ENCODE data around the gene TMEM95. TPM values are rescaled to one million over a fixed set of nuclear protein-coding genes. Genes with fewer than 3 reads are reported as not detected.

Gene TMEM95
- total and polyA plus RNA-seq, 5 donors from 2014 or later, result not detected

DNA sequence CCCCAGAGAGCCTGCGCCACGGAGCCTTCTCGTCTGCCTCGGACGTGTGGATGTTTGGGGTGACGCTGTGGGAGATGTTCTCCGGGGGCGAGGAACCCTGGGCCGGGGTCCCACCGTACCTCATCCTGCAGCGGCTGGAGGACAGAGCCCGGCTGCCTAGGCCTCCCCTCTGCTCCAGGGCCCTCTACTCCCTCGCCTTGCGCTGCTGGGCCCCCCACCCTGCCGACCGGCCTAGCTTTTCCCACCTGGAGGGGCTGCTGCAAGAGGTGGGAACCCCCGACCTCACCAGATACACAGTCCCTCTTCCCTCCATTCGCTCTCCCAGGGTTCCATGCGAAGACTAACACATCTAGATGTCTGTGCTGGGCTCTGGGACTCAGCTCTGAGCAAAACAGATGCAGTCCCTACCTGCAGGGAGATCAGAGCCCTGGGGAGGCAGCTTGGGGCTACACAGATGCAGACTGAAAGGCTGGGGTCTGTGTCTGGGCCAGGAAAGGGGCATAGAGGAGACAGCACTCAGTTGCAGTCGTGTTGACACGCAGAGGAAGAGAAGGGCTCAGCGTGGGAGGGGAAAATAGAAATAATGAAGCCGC lies 29.6 kb downstream of the TMEM95 start:
- Histone ChIP-seq H3K4me1 (ENCODE audit: control insufficient read depth, insufficient read depth, low read length, poor library complexity, severe bottlenecking) (peaks cover 20% of the 10 kb centered on the region), H3K9me3 (ENCODE audit: control insufficient read depth in 2 of 2, low read length in 2 of 2) (no peaks in the 10 kb centered on the region), H3K36me3 (ENCODE audit: control insufficient read depth, insufficient read depth, low read length) (peaks cover 16% of the 10 kb centered on the region), H3K27ac (ENCODE audit: insufficient read depth, low read length, poor library complexity, severe bottlenecking) (peak overlapping the region; percentile 85), H3K27me3 (ENCODE audit: control insufficient read depth, insufficient read depth, low read length) (peaks cover 14% of the 10 kb centered on the region), H3K4me3 (ENCODE audit: low read depth, low read length) (peak overlapping the region; percentile 37)
- DNase-seq (no peak), ATAC-seq (ENCODE audit: low read depth in 2 of 2) (no peak)
- H3K4me3 Mint-ChIP-seq, result peak overlapping the region; percentile 78 to 88 (median 84)
- H3K9me3 Mint-ChIP-seq, result peaks cover 0 to 1% (median 0%) of the 10 kb centered on the region in 7 donors
- peaks cover 18% of the 10 kb centered on the region for H3K27me3 Mint-ChIP-seq
- H3K4me1 Mint-ChIP-seq, result peaks cover 2 to 39% (median 9%) of the 10 kb centered on the region in 4 donors
- peaks cover 4% of the 10 kb centered on the region for H3K36me3 Mint-ChIP-seq
- peak overlapping the region; percentile 81 to 91 (median 88) for H3K27ac Mint-ChIP-seq

- Mint-ChIP-seq H3K27ac (no peak overlapping the region), H3K36me3 (peaks cover 17% of the 10 kb centered on the region)
- H3K9me3 ChIP-seq (ENCODE audit: control insufficient read depth in 2 of 2, low read length in 2 of 2), result no peaks in the 10 kb centered on the region
Observed at GRCh38 chr17:7388856-7389255, 33.9 kb downstream of the TMEM95 start.

GRCh38 chr17:7389924-7390910 lies 35.3 kb downstream of the TMEM95 start:
- H3K36me3 ChIP-seq (ENCODE audit: control insufficient read depth, insufficient read depth, low read length), result peaks cover 44% of the 10 kb centered on the region
- H3K9me3 Mint-ChIP-seq, result no peaks in the 10 kb centered on the region
- no peak overlapping the region for H3K4me3 ChIP-seq (ENCODE audit: low read depth, low read length)
- H3K27ac Mint-ChIP-seq, result no peak overlapping the region
- DNase-seq (no peak), ATAC-seq (ENCODE audit: low read depth in 2 of 2) (no peak)
- H3K27me3 Mint-ChIP-seq, result peaks cover 5% of the 10 kb centered on the region
- peaks cover 45% of the 10 kb centered on the region for H3K4me1 ChIP-seq (ENCODE audit: control insufficient read depth, insufficient read depth, low read length, poor library complexity, severe bottlenecking)
- H3K9me3 ChIP-seq (ENCODE audit: control insufficient read depth in 2 of 2, low read length in 2 of 2), result no peaks in the 10 kb centered on the region
- H3K4me1 Mint-ChIP-seq, result peaks cover 3 to 49% (median 19%) of the 10 kb centered on the region in 4 donors
- no peak overlapping the region for H3K27ac ChIP-seq (ENCODE audit: insufficient read depth, low read length, poor library complexity, severe bottlenecking)
- peaks cover 17% of the 10 kb centered on the region for H3K36me3 Mint-ChIP-seq
- H3K27me3 ChIP-seq (ENCODE audit: control insufficient read depth, insufficient read depth, low read length), result no peaks in the 10 kb centered on the region
- H3K4me3 Mint-ChIP-seq, result peak overlapping the region in 2 of 4 donors; percentile 38 to 80

More at GRCh38 chr17:7388856-7389255, 33.9 kb downstream of the TMEM95 start:
- Mint-ChIP-seq H3K9me3 (no peaks in the 10 kb centered on the region), H3K4me3 (no peak overlapping the region), H3K4me1 (peaks cover 4 to 49% (median 19%) of the 10 kb centered on the region in 4 donors), H3K27me3 (peaks cover 5% of the 10 kb centered on the region)
- DNase-seq (no peak), ATAC-seq (ENCODE audit: low read depth in 2 of 2) (no peak)
- no peaks in the 10 kb centered on the region for H3K27me3 ChIP-seq (ENCODE audit: control insufficient read depth, insufficient read depth, low read length)
- H3K4me1 ChIP-seq (ENCODE audit: control insufficient read depth, insufficient read depth, low read length, poor library complexity, severe bottlenecking), result peaks cover 49% of the 10 kb centered on the region
- no peak overlapping the region for H3K27ac ChIP-seq (ENCODE audit: insufficient read depth, low read length, poor library complexity, severe bottlenecking)
- H3K4me3 ChIP-seq (ENCODE audit: low read depth, low read length), result no peak overlapping the region
- H3K36me3 ChIP-seq (ENCODE audit: control insufficient read depth, insufficient read depth, low read length), result peaks cover 44% of the 10 kb centered on the region

DNA sequence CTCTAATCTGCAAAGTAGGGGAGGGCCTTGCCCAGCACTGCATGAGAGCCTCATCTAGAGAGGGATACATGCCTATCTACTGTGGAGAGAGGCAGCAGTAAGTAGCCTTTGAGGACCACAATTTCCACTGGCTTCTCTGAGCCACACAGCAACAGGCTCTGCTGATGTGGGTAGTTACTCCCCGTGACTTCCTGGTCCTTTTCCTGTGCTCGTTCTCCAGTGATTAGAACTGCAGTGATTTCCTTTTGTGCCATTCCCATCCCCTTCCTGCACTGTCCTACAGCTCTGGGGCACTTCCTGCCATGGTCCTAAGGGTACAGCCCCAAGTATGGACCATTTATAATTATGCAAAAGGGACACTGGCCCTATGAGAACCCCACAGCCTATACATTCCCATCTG lies 36.4 kb downstream of the TMEM95 start:
- no peaks in the 10 kb centered on the region for H3K9me3 Mint-ChIP-seq
- H3K27me3 Mint-ChIP-seq, result peaks cover 5% of the 10 kb centered on the region
- Histone ChIP-seq H3K36me3 (ENCODE audit: control insufficient read depth, insufficient read depth, low read length) (peaks cover 44% of the 10 kb centered on the region), H3K4me3 (ENCODE audit: low read depth, low read length) (no peak overlapping the region), H3K27ac (ENCODE audit: insufficient read depth, low read length, poor library complexity, severe bottlenecking) (no peak overlapping the region), H3K9me3 (ENCODE audit: control insufficient read depth in 2 of 2, low read length in 2 of 2) (no peaks in the 10 kb centered on the region), H3K27me3 (ENCODE audit: control insufficient read depth, insufficient read depth, low read length) (no peaks in the 10 kb centered on the region), H3K4me1 (ENCODE audit: control insufficient read depth, insufficient read depth, low read length, poor library complexity, severe bottlenecking) (peaks cover 46% of the 10 kb centered on the region)
- H3K27ac Mint-ChIP-seq, result peak overlapping the region in 1 of 3 donors; percentile 31
- H3K4me1 Mint-ChIP-seq, result peaks cover 3 to 48% (median 21%) of the 10 kb centered on the region in 4 donors
- DNase-seq (no peak), ATAC-seq (ENCODE audit: low read depth in 2 of 2) (no peak)
- H3K36me3 Mint-ChIP-seq, result peaks cover 17% of the 10 kb centered on the region
- peak overlapping the region; percentile 56 to 92 (median 82) for H3K4me3 Mint-ChIP-seq

DNA sequence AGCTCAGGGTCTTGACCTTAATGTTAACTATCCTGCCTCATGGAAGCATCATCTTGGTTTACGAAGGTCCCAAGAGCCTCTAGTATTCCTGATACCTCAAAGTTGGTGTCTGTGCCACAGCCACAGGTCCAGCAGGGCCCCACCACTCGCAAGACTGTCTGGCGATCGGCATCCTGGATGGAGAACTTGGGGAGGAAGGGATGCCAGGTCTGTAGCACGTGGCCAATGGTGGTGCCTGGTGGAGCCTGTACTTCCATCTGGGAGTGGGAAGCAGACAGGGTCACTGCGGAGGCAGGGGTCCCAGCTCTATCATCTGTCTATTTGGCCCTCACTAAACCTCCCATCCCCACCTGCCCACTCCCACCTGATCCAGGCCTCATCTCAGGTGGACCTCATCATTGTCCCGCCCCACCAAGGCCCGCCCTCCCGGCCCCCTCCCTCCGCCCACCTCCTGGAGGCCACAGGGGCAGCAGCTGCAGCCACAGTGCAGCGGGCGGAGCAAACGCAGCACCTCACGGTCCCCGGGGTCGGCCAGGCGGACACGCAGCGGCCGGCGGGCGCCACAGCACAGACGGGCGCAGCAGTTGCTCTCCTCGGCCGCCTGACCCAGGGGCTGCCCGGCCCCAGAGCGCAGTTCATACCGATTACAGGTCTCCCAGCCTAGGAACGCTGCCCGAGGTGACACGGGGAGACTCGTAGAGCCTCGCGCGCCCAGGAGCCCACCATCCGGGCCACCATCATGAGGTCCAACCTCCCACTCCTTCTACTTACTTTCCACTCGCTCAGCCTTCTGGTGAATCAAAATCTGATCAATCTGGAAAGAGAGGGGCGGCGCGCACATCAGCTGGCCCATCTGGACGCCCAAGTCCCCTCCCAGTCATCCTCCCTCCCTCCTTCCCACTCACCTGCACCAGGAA lies 38.0 kb downstream of the TMEM95 start:
- Mint-ChIP-seq H3K36me3 (peaks cover 17% of the 10 kb centered on the region), H3K4me1 (peaks cover 3 to 42% (median 21%) of the 10 kb centered on the region in 4 donors), H3K27me3 (peaks cover 5% of the 10 kb centered on the region), H3K4me3 (peak overlapping the region; percentile 94 to 98 (median 95)), H3K9me3 (no peaks in the 10 kb centered on the region), H3K27ac (peak overlapping the region; percentile 32 to 80 (median 59))
- no peaks in the 10 kb centered on the region for H3K27me3 ChIP-seq (ENCODE audit: control insufficient read depth, insufficient read depth, low read length)
- H3K27ac ChIP-seq (ENCODE audit: insufficient read depth, low read length, poor library complexity, severe bottlenecking), result peak overlapping the region; percentile 87
- peaks cover 46% of the 10 kb centered on the region for H3K4me1 ChIP-seq (ENCODE audit: control insufficient read depth, insufficient read depth, low read length, poor library complexity, severe bottlenecking)
- H3K4me3 ChIP-seq (ENCODE audit: low read depth, low read length), result peak overlapping the region; percentile 76
- no peaks in the 10 kb centered on the region for H3K9me3 ChIP-seq (ENCODE audit: control insufficient read depth in 2 of 2, low read length in 2 of 2)
- H3K36me3 ChIP-seq (ENCODE audit: control insufficient read depth, insufficient read depth, low read length), result peaks cover 42% of the 10 kb centered on the region
- DNase-seq (no peak), ATAC-seq (ENCODE audit: low read depth in 2 of 2) (no peak)

- peak overlapping the region; percentile 76 for H3K4me3 ChIP-seq (ENCODE audit: low read depth, low read length)
- H3K4me1 ChIP-seq (ENCODE audit: control insufficient read depth, insufficient read depth, low read length, poor library complexity, severe bottlenecking), result peaks cover 46% of the 10 kb centered on the region
- Mint-ChIP-seq H3K27me3 (peaks cover 5% of the 10 kb centered on the region), H3K4me1 (peaks cover 3 to 42% (median 21%) of the 10 kb centered on the region in 4 donors), H3K4me3 (peak overlapping the region; percentile 94 to 98 (median 95)), H3K9me3 (no peaks in the 10 kb centered on the region), H3K36me3 (peaks cover 17% of the 10 kb centered on the region), H3K27ac (peak overlapping the region; percentile 80 to 93 (median 85))
- H3K36me3 ChIP-seq (ENCODE audit: control insufficient read depth, insufficient read depth, low read length), result peaks cover 34% of the 10 kb centered on the region
- peak; percentile 51 to 52 for ATAC-seq (ENCODE audit: low read depth in 2 of 2)
- DNase-seq, result peak; percentile 71 to 75 (median 74)
- H3K27me3 ChIP-seq (ENCODE audit: control insufficient read depth, insufficient read depth, low read length), result no peaks in the 10 kb centered on the region
- H3K27ac ChIP-seq (ENCODE audit: insufficient read depth, low read length, poor library complexity, severe bottlenecking), result peak overlapping the region; percentile 87
- H3K9me3 ChIP-seq (ENCODE audit: control insufficient read depth in 2 of 2, low read length in 2 of 2), result no peaks in the 10 kb centered on the region
Observed at GRCh38 chr17:7393613-7394451, 38.9 kb downstream of the TMEM95 start.
